ENCODE data around the gene TRAPPC2.
A peak's percentile ranks its signal among the peaks of the same experiment; 100 is the strongest.

TRAPPC2 gene

GRCh38 chrX:13666836-13667235 lies 67.6 kb downstream of the TRAPPC2 start:
- no peak for DNase-seq

DNA sequence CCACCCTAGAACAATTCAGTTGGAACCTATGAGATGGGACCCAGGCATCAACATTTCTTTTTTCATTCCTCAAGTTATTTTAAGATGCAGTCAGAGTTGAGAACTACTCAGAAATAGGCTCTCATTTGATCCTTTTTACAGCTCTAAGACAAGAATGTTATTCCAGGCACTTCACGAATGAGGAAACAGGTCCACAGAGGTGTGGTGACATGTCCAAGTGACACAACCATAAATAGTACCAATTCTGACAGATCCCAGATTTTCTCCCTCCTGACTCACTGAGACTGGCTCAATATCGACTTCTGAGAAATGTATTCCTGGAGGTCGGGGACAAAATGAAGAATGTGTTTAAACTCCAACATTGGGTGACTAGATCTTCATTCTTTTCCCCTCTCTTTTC lies 70.4 kb downstream of the TRAPPC2 start:
- DNase-seq = no peak

DNA sequence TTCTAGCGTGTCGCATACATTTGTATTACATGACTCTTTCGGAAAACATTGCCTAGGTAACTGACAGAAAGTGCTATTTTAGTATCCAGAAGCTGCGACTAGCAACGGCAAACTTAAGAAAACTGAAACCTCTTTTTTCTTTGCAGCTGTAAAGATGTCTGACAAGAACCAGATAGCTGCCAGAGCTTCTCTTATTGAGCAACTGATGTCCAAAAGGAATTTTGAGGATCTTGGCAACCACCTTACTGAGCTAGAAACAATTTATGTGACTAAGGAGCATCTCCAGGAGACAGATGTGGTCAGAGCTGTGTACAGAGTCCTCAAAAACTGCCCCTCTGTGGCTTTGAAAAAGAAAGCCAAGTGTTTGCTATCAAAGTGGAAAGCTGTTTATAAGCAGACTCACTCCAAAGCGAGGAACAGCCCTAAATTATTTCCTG lies 72.0 kb downstream of the TRAPPC2 start:
- DNase-seq = peak; percentile 7

Measured in fibroblast of skin of scalp (primary cell).